Measurements from ENCODE around the gene RMI2. TPM values are rescaled to one million over a fixed set of nuclear protein-coding genes. Genes with fewer than 3 reads are reported as not detected.
"Not testable (repeated sequence)": the region's sequence is repeated elsewhere in the genome, so short reads cannot be mapped to it uniquely, and the experiment has no call there.

RMI2 gene
- polyA plus RNA-seq (2013, experiment 1 of 4), result 63.8 TPM
- 58.6 TPM for polyA plus RNA-seq (2013, experiment 2 of 4)
- polyA plus RNA-seq (2013, experiment 3 of 4), result 55.8 TPM
- 56.1 TPM for polyA plus RNA-seq (2013, experiment 4 of 4)

- Histone ChIP-seq H3K27ac (ENCODE audit: insufficient read depth, low read depth, low read length, poor library complexity, severe bottlenecking) (no peak within 1 kb of the TSS), H3K27me3 (ENCODE audit: control insufficient read depth, insufficient read depth, low read length, poor library complexity, severe bottlenecking) (no peaks in the 10 kb centered on the region), H3K36me3 (ENCODE audit: control insufficient read depth, insufficient read depth, low read length) (no peaks in the 10 kb centered on the region), H3K4me1 (ENCODE audit: control insufficient read depth, insufficient read depth, low read length) (peaks cover 14% of the 10 kb centered on the region), H3K4me3 (ENCODE audit: insufficient read depth, low read depth, low read length) (peak within 1 kb of the TSS; percentile 82), H3K9me3 (ENCODE audit: control insufficient read depth, low read length) (no peaks in the 10 kb centered on the region)
- WGBS, 2 experiments, result 0% methylated on average over 82 of the region's 82 CpGs
Measured at GRCh38 chr16:11345040-11345862, at the start of gene RMI2. Gene RMI2 (plus strand): TSS chr16:11345459. CDS start chr16:11345472, 13 bp downstream.

GRCh38 chr16:11295672-11296071, 49.6 kb upstream of the RMI2 start:
- H3K4me1 ChIP-seq (ENCODE audit: control insufficient read depth, insufficient read depth, low read length), result peaks cover 17% of the 10 kb centered on the region
- H3K36me3 ChIP-seq (ENCODE audit: control insufficient read depth, insufficient read depth, low read length), result no peaks in the 10 kb centered on the region
- H3K27me3 ChIP-seq (ENCODE audit: control insufficient read depth, insufficient read depth, low read length, poor library complexity, severe bottlenecking), result no peaks in the 10 kb centered on the region
- H3K27ac ChIP-seq (ENCODE audit: insufficient read depth, low read depth, low read length, poor library complexity, severe bottlenecking), result no peak overlapping the region
- no peaks in the 10 kb centered on the region for H3K9me3 ChIP-seq (ENCODE audit: control insufficient read depth, low read length)
- H3K4me3 ChIP-seq (ENCODE audit: insufficient read depth, low read depth, low read length), result no peak overlapping the region
- WGBS, 2 experiments, result 89 to 92% methylated on average over 3 of the region's 4 CpGs

- 91 to 93% methylated on average over 3 of the region's 3 CpGs for WGBS, 2 experiments
- no peak overlapping the region for H3K4me3 ChIP-seq (ENCODE audit: insufficient read depth, low read depth, low read length)
- H3K27me3 ChIP-seq (ENCODE audit: control insufficient read depth, insufficient read depth, low read length, poor library complexity, severe bottlenecking), result no peaks in the 10 kb centered on the region
- H3K4me1 ChIP-seq (ENCODE audit: control insufficient read depth, insufficient read depth, low read length), result peaks cover 12% of the 10 kb centered on the region
- no peaks in the 10 kb centered on the region for H3K36me3 ChIP-seq (ENCODE audit: control insufficient read depth, insufficient read depth, low read length)
- H3K9me3 ChIP-seq (ENCODE audit: control insufficient read depth, low read length), result no peaks in the 10 kb centered on the region
- no peak overlapping the region for H3K27ac ChIP-seq (ENCODE audit: insufficient read depth, low read depth, low read length, poor library complexity, severe bottlenecking)
Measured at GRCh38 chr16:11296351-11296705, 48.9 kb upstream of the RMI2 start.

- no peak overlapping the region for H3K27ac ChIP-seq (ENCODE audit: insufficient read depth, low read depth, low read length, poor library complexity, severe bottlenecking)
- no peaks in the 10 kb centered on the region for H3K36me3 ChIP-seq (ENCODE audit: control insufficient read depth, insufficient read depth, low read length)
- H3K4me3 ChIP-seq (ENCODE audit: insufficient read depth, low read depth, low read length), result no peak overlapping the region
- H3K4me1 ChIP-seq (ENCODE audit: control insufficient read depth, insufficient read depth, low read length), result peaks cover 7% of the 10 kb centered on the region
- H3K9me3 ChIP-seq (ENCODE audit: control insufficient read depth, low read length), result no peaks in the 10 kb centered on the region
- no peaks in the 10 kb centered on the region for H3K27me3 ChIP-seq (ENCODE audit: control insufficient read depth, insufficient read depth, low read length, poor library complexity, severe bottlenecking)
- WGBS, 2 experiments, result 77 to 89% methylated on average over 9 to 10 of the region's 10 CpGs
Measured at GRCh38 chr16:11296706-11297491, 48.4 kb upstream of the RMI2 start.

GRCh38 chr16:11297492-11298142, 47.6 kb upstream of the RMI2 start:
- Histone ChIP-seq H3K27me3 (ENCODE audit: control insufficient read depth, insufficient read depth, low read length, poor library complexity, severe bottlenecking) (no peaks in the 10 kb centered on the region), H3K4me3 (ENCODE audit: insufficient read depth, low read depth, low read length) (no peak overlapping the region), H3K4me1 (ENCODE audit: control insufficient read depth, insufficient read depth, low read length) (peaks cover 7% of the 10 kb centered on the region), H3K27ac (ENCODE audit: insufficient read depth, low read depth, low read length, poor library complexity, severe bottlenecking) (no peak overlapping the region), H3K36me3 (ENCODE audit: control insufficient read depth, insufficient read depth, low read length) (no peaks in the 10 kb centered on the region), H3K9me3 (ENCODE audit: control insufficient read depth, low read length) (no peaks in the 10 kb centered on the region)
- 31 to 34% methylated on average over 19 of the region's 19 CpGs for WGBS, 2 experiments

GRCh38 chr16:11298143-11298900, 46.9 kb upstream of the RMI2 start:
- WGBS, 2 experiments, result 91% methylated on average over 5 of the region's 5 CpGs
- no peaks in the 10 kb centered on the region for H3K36me3 ChIP-seq (ENCODE audit: control insufficient read depth, insufficient read depth, low read length)
- H3K4me3 ChIP-seq (ENCODE audit: insufficient read depth, low read depth, low read length), result no peak overlapping the region
- H3K27ac ChIP-seq (ENCODE audit: insufficient read depth, low read depth, low read length, poor library complexity, severe bottlenecking), result no peak overlapping the region
- no peaks in the 10 kb centered on the region for H3K27me3 ChIP-seq (ENCODE audit: control insufficient read depth, insufficient read depth, low read length, poor library complexity, severe bottlenecking)
- peaks cover 7% of the 10 kb centered on the region for H3K4me1 ChIP-seq (ENCODE audit: control insufficient read depth, insufficient read depth, low read length)
- no peaks in the 10 kb centered on the region for H3K9me3 ChIP-seq (ENCODE audit: control insufficient read depth, low read length)

GRCh38 chr16:11298950-11299547, 46.2 kb upstream of the RMI2 start:
- H3K27me3 ChIP-seq (ENCODE audit: control insufficient read depth, insufficient read depth, low read length, poor library complexity, severe bottlenecking); H3K9me3 ChIP-seq (ENCODE audit: control insufficient read depth, low read length); H3K27ac ChIP-seq (ENCODE audit: insufficient read depth, low read depth, low read length, poor library complexity, severe bottlenecking); H3K4me3 ChIP-seq (ENCODE audit: insufficient read depth, low read depth, low read length); H3K4me1 ChIP-seq (ENCODE audit: control insufficient read depth, insufficient read depth, low read length); H3K36me3 ChIP-seq (ENCODE audit: control insufficient read depth, insufficient read depth, low read length): not testable (repeated sequence)
- WGBS, 2 experiments, result 90 to 93% methylated on average over 13 of the region's 13 CpGs

GRCh38 chr16:11299865-11300559, 45.2 kb upstream of the RMI2 start:
- Histone ChIP-seq H3K4me1 (ENCODE audit: control insufficient read depth, insufficient read depth, low read length) (peaks cover 7% of the 10 kb centered on the region), H3K27me3 (ENCODE audit: control insufficient read depth, insufficient read depth, low read length, poor library complexity, severe bottlenecking) (no peaks in the 10 kb centered on the region), H3K9me3 (ENCODE audit: control insufficient read depth, low read length) (no peaks in the 10 kb centered on the region), H3K27ac (ENCODE audit: insufficient read depth, low read depth, low read length, poor library complexity, severe bottlenecking) (no peak overlapping the region), H3K36me3 (ENCODE audit: control insufficient read depth, insufficient read depth, low read length) (no peaks in the 10 kb centered on the region), H3K4me3 (ENCODE audit: insufficient read depth, low read depth, low read length) (no peak overlapping the region)
- WGBS, 2 experiments, result 81 to 87% methylated on average over 6 of the region's 6 CpGs

GRCh38 chr16:11300560-11300892, 44.7 kb upstream of the RMI2 start:
- Histone ChIP-seq H3K9me3 (ENCODE audit: control insufficient read depth, low read length) (no peaks in the 10 kb centered on the region), H3K4me1 (ENCODE audit: control insufficient read depth, insufficient read depth, low read length) (peaks cover 7% of the 10 kb centered on the region), H3K4me3 (ENCODE audit: insufficient read depth, low read depth, low read length) (no peak overlapping the region), H3K27me3 (ENCODE audit: control insufficient read depth, insufficient read depth, low read length, poor library complexity, severe bottlenecking) (no peaks in the 10 kb centered on the region), H3K36me3 (ENCODE audit: control insufficient read depth, insufficient read depth, low read length) (no peaks in the 10 kb centered on the region), H3K27ac (ENCODE audit: insufficient read depth, low read depth, low read length, poor library complexity, severe bottlenecking) (no peak overlapping the region)
- WGBS, 2 experiments, result 91 to 96% methylated on average over 7 of the region's 7 CpGs
